GM12872 (cell line): ENCODE results near the gene ZBTB7C.

ENCODE experiments used
- TF ChIP-seq, protein P1 (sequence below): IDR thresholded peaks from 3 replicates; pipeline ENCODE4 v1.5.1; 2011; ENCODE audit warnings: low read depth, mild to moderate bottlenecking, low read length, moderate library complexity; ENCODE audit not compliant: insufficient read depth

Gene ZBTB7C

GRCh38 chr18:48179001-48179400, 230.2 kb downstream of the ZBTB7C start:
- TF ChIP-seq, protein P1, sequence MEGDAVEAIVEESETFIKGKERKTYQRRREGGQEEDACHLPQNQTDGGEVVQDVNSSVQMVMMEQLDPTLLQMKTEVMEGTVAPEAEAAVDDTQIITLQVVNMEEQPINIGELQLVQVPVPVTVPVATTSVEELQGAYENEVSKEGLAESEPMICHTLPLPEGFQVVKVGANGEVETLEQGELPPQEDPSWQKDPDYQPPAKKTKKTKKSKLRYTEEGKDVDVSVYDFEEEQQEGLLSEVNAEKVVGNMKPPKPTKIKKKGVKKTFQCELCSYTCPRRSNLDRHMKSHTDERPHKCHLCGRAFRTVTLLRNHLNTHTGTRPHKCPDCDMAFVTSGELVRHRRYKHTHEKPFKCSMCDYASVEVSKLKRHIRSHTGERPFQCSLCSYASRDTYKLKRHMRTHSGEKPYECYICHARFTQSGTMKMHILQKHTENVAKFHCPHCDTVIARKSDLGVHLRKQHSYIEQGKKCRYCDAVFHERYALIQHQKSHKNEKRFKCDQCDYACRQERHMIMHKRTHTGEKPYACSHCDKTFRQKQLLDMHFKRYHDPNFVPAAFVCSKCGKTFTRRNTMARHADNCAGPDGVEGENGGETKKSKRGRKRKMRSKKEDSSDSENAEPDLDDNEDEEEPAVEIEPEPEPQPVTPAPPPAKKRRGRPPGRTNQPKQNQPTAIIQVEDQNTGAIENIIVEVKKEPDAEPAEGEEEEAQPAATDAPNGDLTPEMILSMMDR, result no peak

- TF ChIP-seq, protein P1, result no peak
Observed at GRCh38 chr18:48176909-48177308, 232.3 kb downstream of the ZBTB7C start.

DNA sequence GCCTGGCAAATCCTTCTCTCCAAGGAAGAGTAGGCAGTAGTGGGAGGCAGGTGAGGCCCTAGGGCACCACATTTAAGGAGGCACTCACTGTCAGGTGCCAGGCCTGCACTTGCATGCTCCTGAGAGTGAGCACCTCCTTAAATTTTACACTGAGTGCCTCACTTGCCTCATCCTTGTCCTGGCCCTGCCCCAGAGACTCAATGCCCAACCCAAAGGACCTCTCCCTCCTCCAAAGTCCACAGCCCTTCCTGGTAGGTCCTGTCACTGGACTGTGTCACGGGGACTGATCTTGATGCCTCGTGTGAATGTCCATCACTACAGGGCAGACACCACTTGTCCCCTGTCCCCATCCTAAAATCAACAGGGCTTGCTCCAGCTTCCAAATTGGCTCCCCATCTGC, 235.6 kb downstream of the ZBTB7C start:
- TF ChIP-seq, protein P1, result no peak

DNA sequence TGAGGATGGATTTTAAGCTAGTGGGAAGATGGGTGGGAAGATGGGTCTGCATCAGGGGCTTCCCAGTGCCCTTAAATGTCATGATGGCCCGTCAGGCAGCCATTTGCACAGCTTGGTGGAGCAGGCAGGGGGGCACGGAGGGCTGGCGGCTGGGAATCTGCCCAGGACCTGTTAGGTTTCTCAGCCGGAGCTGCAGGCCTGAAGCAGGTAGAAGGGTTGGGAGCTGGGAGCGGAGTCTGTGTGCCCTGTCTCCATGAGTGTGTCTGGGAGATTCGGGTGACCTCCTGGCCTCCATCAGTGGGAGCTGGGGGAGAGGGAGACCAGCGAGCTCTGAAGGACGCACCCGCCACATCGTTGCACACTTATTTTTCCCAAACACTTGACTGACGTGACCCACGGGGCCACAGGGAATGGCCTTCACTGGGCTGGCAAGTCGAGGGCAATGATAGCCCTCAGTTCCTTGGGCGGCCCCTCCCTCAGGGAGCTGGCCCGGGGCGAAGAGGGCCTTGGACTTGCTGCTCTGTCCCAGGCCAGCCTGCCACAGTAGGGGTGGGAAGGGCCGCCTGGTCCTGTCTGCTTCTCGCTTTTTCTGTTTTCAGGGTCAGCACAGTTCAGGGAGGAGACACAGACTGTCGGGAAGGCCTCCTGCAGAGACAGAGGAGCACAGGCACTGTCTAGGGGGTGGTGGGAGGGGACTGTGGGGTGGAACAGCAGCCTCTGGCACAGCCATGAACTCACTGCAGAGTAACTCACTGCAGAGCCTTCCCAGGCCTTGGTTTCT, 236.8 kb downstream of the ZBTB7C start:
- TF ChIP-seq, protein P1, result no peak

DNA sequence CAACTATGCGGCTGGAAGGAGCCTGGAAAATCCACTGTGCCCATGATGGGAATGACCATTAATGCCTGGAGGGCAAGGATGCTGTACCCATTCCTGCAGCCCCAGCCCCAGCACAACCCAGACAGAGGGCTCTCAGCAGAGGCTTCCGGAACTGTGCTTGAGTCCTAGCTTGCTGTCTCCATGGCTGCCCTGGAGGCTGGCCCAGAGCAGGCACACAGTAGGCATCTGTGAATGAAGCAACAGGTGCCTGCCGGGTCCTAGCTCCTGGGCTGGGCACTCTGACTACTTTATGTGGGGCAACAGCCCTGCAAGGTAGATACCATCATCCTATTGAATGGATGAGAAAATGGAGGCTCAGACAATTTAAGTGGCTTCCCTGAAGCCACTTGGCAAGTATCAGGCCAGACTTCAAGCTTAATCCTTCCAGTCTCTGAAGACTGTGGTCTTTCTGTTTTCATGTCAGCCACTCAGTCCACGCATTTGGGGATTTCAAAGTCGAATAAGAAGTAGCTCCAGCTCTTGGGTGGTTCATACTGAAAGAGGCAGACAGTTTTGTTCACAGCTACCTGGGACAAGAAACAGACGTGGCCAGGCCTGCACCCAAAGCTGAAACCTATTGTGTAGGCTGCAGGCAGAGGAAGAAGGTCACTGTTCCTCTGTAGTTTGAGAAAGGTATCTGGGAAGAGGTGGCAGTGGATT, 237.5 kb downstream of the ZBTB7C start:
- TF ChIP-seq, protein P1, result no peak

GRCh38 chr18:48170651-48171050, 238.5 kb downstream of the ZBTB7C start:
- TF ChIP-seq, protein P1, result no peak

- TF ChIP-seq, protein P1, result no peak
Observed at GRCh38 chr18:48168861-48169260, 240.3 kb downstream of the ZBTB7C start.
